CD4-positive, alpha-beta memory T cell (primary cell): ENCODE measurements around the gene TRMT11. TPM values are rescaled to one million over a fixed set of nuclear protein-coding genes. Genes with fewer than 3 reads are reported as not detected.

Experiments used
- CTCF ChIA-PET: fragments of 350-600 bp; sonication (Branson Sonifier 250); formaldehyde crosslinking; loops from one replicate; lab custom pipeline; 2021; ENCODE audit warnings: inconsistent platforms; ENCODE audit not compliant: partially characterized antibody; lab: Charles Lee
- POLR2A ChIA-PET: fragments of 350-600 bp; sonication (Branson Sonifier 250); formaldehyde crosslinking; loops from one replicate; lab custom pipeline; 2021; ENCODE audit not compliant: partially characterized antibody; lab: Charles Lee
- DNase-seq, 5 donors: peaks; one replicate each; pipeline versions ENCODE4 v3.0.0 to v3.0.0-alpha.2; 2020 to 2022; ENCODE audit warnings: mixed read lengths in 1 of 5
- H3K27ac ChIP-seq: one replicate; pipeline ENCODE4 v1.7.0; 2013; ENCODE audit warnings: low read depth, low read length
- H3K27me3 ChIP-seq: 2 replicates; pipeline ENCODE4 v1.7.0; 2013; ENCODE audit warnings: mild to moderate bottlenecking, low read length, moderate library complexity; ENCODE audit not compliant: insufficient read depth
- H3K36me3 ChIP-seq: 2 replicates; pipeline ENCODE4 v1.7.0; 2013; ENCODE audit warnings: mild to moderate bottlenecking, low read length, moderate library complexity; ENCODE audit not compliant: insufficient read depth
- H3K4me1 ChIP-seq: 2 replicates; pipeline ENCODE4 v1.7.0; 2013; ENCODE audit warnings: mild to moderate bottlenecking, low read length, moderate library complexity; ENCODE audit not compliant: insufficient read depth
- H3K4me3 ChIP-seq, 2 donors: one replicate each; pipeline ENCODE4 v1.7.0; 2013; ENCODE audit warnings: low read length in 2 of 2, mild to moderate bottlenecking in 1 of 2
- H3K9me3 ChIP-seq, 2 donors: one replicate each; pipeline ENCODE4 v1.7.0; 2013; ENCODE audit warnings: low read length in 2 of 2, control low read depth in 1 of 2; ENCODE audit not compliant: control insufficient read depth in 1 of 2
- H3K27ac Mint-ChIP-seq, 7 donors: one replicate each; pipeline ENCODE4 v1.8.0; 2020 to 2021; ENCODE audit warnings: mixed read lengths in 7 of 7, mild to moderate bottlenecking in 6 of 7, inconsistent platforms in 3 of 7, moderate library complexity in 3 of 7
- H3K27me3 Mint-ChIP-seq, 2 donors: one replicate each; pipeline ENCODE4 v1.8.0; 2020 to 2021; ENCODE audit warnings: mixed read lengths in 2 of 2
- H3K36me3 Mint-ChIP-seq, 2 donors: one replicate each; pipeline ENCODE4 v1.8.0; 2020 to 2021; ENCODE audit warnings: mixed read lengths in 2 of 2, inconsistent platforms in 1 of 2, mild to moderate bottlenecking in 1 of 2
- H3K4me1 Mint-ChIP-seq, 4 donors: one replicate each; pipeline ENCODE4 v1.8.0; 2020 to 2021; ENCODE audit warnings: mixed read lengths in 4 of 4, mild to moderate bottlenecking in 1 of 4
- H3K4me3 Mint-ChIP-seq, 8 donors: one replicate each; pipeline ENCODE4 v1.8.0; 2020 to 2021; ENCODE audit warnings: mixed read lengths in 8 of 8, mild to moderate bottlenecking in 7 of 8, moderate library complexity in 6 of 8, inconsistent platforms in 3 of 8
- H3K9me3 Mint-ChIP-seq, 8 donors: one replicate each; pipeline ENCODE4 v1.8.0; 2020 to 2021; ENCODE audit warnings: mixed read lengths in 8 of 8, mild to moderate bottlenecking in 5 of 8, inconsistent platforms in 3 of 8, moderate library complexity in 1 of 8
- intact Hi-C: fragments of 100-400 bp; cut with micrococcal nuclease; formaldehyde crosslinking; loops from one replicate; pipeline ENCODE4 v1.15.1; 2023
- polyA plus RNA-seq, 2 donors: library from polyadenylated mRNA; unstranded; fragments of 300-500 nt; fragmentation: Illumina TruSeq; gene quantifications; one replicate each; pipeline ENCODE4 v1.2.3, GENCODE V29; 2021
- total RNA-seq, 2 experiments: library from RNA; stranded (reverse); gene quantifications; one replicate each; pipeline ENCODE4 v1.2.3, GENCODE V29; 2021

The TRMT11 gene
- total and polyA plus RNA-seq, 4 experiments from 2014 or later: 7.8 to 30.8 (median 20.7) TPM

GRCh38 chr6:125985979-125986300 lies 400 bp upstream of the TRMT11 start:
- H3K27ac Mint-ChIP-seq: no peak overlapping the region
- Histone ChIP-seq H3K9me3 (no peaks in the 10 kb centered on the region), H3K4me3 (peak overlapping the region; percentile 93 to 95), H3K27ac (peak overlapping the region; percentile 77), H3K27me3 (no peaks in the 10 kb centered on the region), H3K4me1 (peaks cover 31% of the 10 kb centered on the region), H3K36me3 (no peaks in the 10 kb centered on the region)
- no peaks in the 10 kb centered on the region for H3K36me3 Mint-ChIP-seq
- H3K4me3 Mint-ChIP-seq: no peak overlapping the region
- H3K9me3 Mint-ChIP-seq: no peaks in the 10 kb centered on the region
- POLR2A ChIA-PET: interaction anchor here (0.8 to 3.4 kb wide), 14 partner anchors 10 to 1530 kb away, joined by 3 to 62 read pairs (median 10); partner anchors contain the start of genes HDDC2, HEY2, HINT3 and NCOA7
- no peak for DNase-seq
- CTCF ChIA-PET: interaction anchor here (0.8 to 3.1 kb wide), 9 partner anchors 10 to 1531 kb away, joined by 3 to 36 read pairs (median 8); partner anchors contain the start of genes HINT3 and RNF146
- intact Hi-C loops: loop anchor here (1.0 to 5.0 kb wide), 4 partner anchors 10 to 684 kb away; partner anchors contain the start of genes HDDC2 and HINT3
- H3K27me3 Mint-ChIP-seq: no peaks in the 10 kb centered on the region
- peaks cover 0 to 13% (median 7%) of the 10 kb centered on the region in 4 donors for H3K4me1 Mint-ChIP-seq

GRCh38 chr6:125987026-125987617 lies 782 bp downstream of the TRMT11 start:
- ChIA-PET CTCF (interaction anchor here (1.0 to 3.1 kb wide), 7 partner anchors 9 to 1279 kb away, joined by 4 to 36 read pairs (median 12); partner anchors contain the start of genes HINT3, NCOA7 and RNF146), POLR2A (interaction anchor here (0.8 to 3.4 kb wide), 14 partner anchors 8 to 1529 kb away, joined by 3 to 62 read pairs (median 10); partner anchors contain the start of genes HDDC2, HEY2, HINT3 and NCOA7)
- H3K36me3 ChIP-seq: no peaks in the 10 kb centered on the region
- no peak for DNase-seq
- no peaks in the 10 kb centered on the region for H3K36me3 Mint-ChIP-seq
- H3K4me3 ChIP-seq: peak overlapping the region; percentile 93 to 95
- no peak overlapping the region for H3K4me3 Mint-ChIP-seq
- H3K27me3 Mint-ChIP-seq: no peaks in the 10 kb centered on the region
- no peaks in the 10 kb centered on the region for H3K9me3 Mint-ChIP-seq
- H3K9me3 ChIP-seq: no peaks in the 10 kb centered on the region
- intact Hi-C loops: loop anchor here (5.0 kb wide), 1 partner anchor 685 kb away; the partner anchor contains the start of gene HDDC2
- peak overlapping the region; percentile 77 for H3K27ac ChIP-seq
- no peaks in the 10 kb centered on the region for H3K27me3 ChIP-seq
- no peak overlapping the region for H3K27ac Mint-ChIP-seq
- H3K4me1 ChIP-seq: peaks cover 31% of the 10 kb centered on the region
- peaks cover 7 to 19% (median 13%) of the 10 kb centered on the region in 4 donors for H3K4me1 Mint-ChIP-seq

- Mint-ChIP-seq H3K9me3 (no peaks in the 10 kb centered on the region), H3K4me1 (peaks cover 18 to 26% (median 21%) of the 10 kb centered on the region in 4 donors), H3K27ac (no peak overlapping the region), H3K27me3 (no peaks in the 10 kb centered on the region), H3K4me3 (no peak overlapping the region), H3K36me3 (no peaks in the 10 kb centered on the region)
- no peak overlapping the region for H3K27ac ChIP-seq
- DNase-seq: no peak
- no peaks in the 10 kb centered on the region for H3K9me3 ChIP-seq
- POLR2A ChIA-PET: interaction anchor here (0.7 to 3.4 kb wide), 2 partner anchors 32 to 208 kb away, joined by 3 to 34 read pairs; partner anchors contain the start of gene HINT3
- no peaks in the 10 kb centered on the region for H3K36me3 ChIP-seq
- intact Hi-C loops: loop anchor here (5.0 kb wide), 1 partner anchor 686 kb away; the partner anchor contains the start of gene HDDC2
- no peak overlapping the region for H3K4me3 ChIP-seq
- peaks cover 31% of the 10 kb centered on the region for H3K4me1 ChIP-seq
- no peaks in the 10 kb centered on the region for H3K27me3 ChIP-seq
- CTCF ChIA-PET: interaction anchor here (0.9 to 1.0 kb wide), 3 partner anchors 12 to 32 kb away, joined by 3 read pairs; partner anchors contain the start of gene HINT3
Observed at GRCh38 chr6:125988280-125988679, 1.9 kb downstream of the TRMT11 start.

GRCh38 chr6:125989631-125990030 lies 3.3 kb downstream of the TRMT11 start:
- CTCF ChIA-PET: interaction anchor here (0.7 to 1.2 kb wide), 2 partner anchors 10 to 11 kb away, joined by 4 to 5 read pairs; no protein-coding TSS in a partner anchor
- Histone ChIP-seq H3K9me3 (no peaks in the 10 kb centered on the region), H3K4me1 (peaks cover 31% of the 10 kb centered on the region), H3K27ac (no peak overlapping the region), H3K4me3 (no peak overlapping the region), H3K27me3 (no peaks in the 10 kb centered on the region), H3K36me3 (no peaks in the 10 kb centered on the region)
- POLR2A ChIA-PET: no interaction called here
- H3K9me3 Mint-ChIP-seq: no peaks in the 10 kb centered on the region
- no peaks in the 10 kb centered on the region for H3K27me3 Mint-ChIP-seq
- peak overlapping the region in 2 of 8 donors; percentile 11 to 34 for H3K4me3 Mint-ChIP-seq
- H3K36me3 Mint-ChIP-seq: no peaks in the 10 kb centered on the region
- no peak for DNase-seq
- intact Hi-C loops: loop anchor here (5.0 kb wide), 1 partner anchor 687 kb away; the partner anchor contains the start of gene HDDC2
- H3K4me1 Mint-ChIP-seq: peaks cover 22 to 35% (median 24%) of the 10 kb centered on the region in 4 donors
- H3K27ac Mint-ChIP-seq: peak overlapping the region in 5 of 7 donors; percentile 2 to 62 (median 45)

GRCh38 chr6:125991653-125992052 lies 5.3 kb downstream of the TRMT11 start:
- H3K27me3 ChIP-seq: no peaks in the 10 kb centered on the region
- H3K27ac ChIP-seq: no peak overlapping the region
- no peaks in the 10 kb centered on the region for H3K36me3 ChIP-seq
- ChIA-PET POLR2A (interaction anchor here (1.4 kb wide), 1 partner anchor 201 kb away, joined by 4 read pairs; the partner anchor contains the start of gene NCOA7), CTCF (interaction anchor here (0.9 to 1.7 kb wide), 4 partner anchors 35 to 1275 kb away, joined by 3 to 8 read pairs (median 3); partner anchors contain the start of genes HINT3 and RNF146)
- H3K4me3 ChIP-seq: no peak overlapping the region
- no peaks in the 10 kb centered on the region for H3K9me3 ChIP-seq
- Mint-ChIP-seq H3K36me3 (peaks cover 0 to 3% of the 10 kb centered on the region in 2 donors), H3K27me3 (no peaks in the 10 kb centered on the region), H3K4me1 (peaks cover 28 to 44% (median 32%) of the 10 kb centered on the region in 4 donors), H3K9me3 (no peaks in the 10 kb centered on the region), H3K4me3 (no peak overlapping the region), H3K27ac (peak overlapping the region in 2 of 7 donors; percentile 11 to 13)
- no peak for DNase-seq
- intact Hi-C loops: no loop called here
- peaks cover 24% of the 10 kb centered on the region for H3K4me1 ChIP-seq

- no peaks in the 10 kb centered on the region for H3K9me3 Mint-ChIP-seq
- peaks cover under 1% of the 10 kb centered on the region for H3K4me1 ChIP-seq
- H3K27me3 Mint-ChIP-seq: no peaks in the 10 kb centered on the region
- no peak for DNase-seq
- intact Hi-C loops: no loop called here
- H3K27ac Mint-ChIP-seq: peak overlapping the region in 2 of 7 donors; percentile 14 to 43
- H3K36me3 Mint-ChIP-seq: peaks cover 21 to 24% of the 10 kb centered on the region in 2 donors
- CTCF ChIA-PET: interaction anchor here (0.7 to 3.8 kb wide), 19 partner anchors 9 to 1544 kb away, joined by 3 to 36 read pairs (median 4); partner anchors contain the start of genes HINT3, NCOA7 and TRMT11
- H3K9me3 ChIP-seq: no peaks in the 10 kb centered on the region
- H3K4me1 Mint-ChIP-seq: peaks cover 24 to 44% (median 28%) of the 10 kb centered on the region in 4 donors
- H3K4me3 ChIP-seq: no peak overlapping the region
- POLR2A ChIA-PET: interaction anchor here (1.2 to 2.0 kb wide), 4 partner anchors 9 to 205 kb away, joined by 3 to 14 read pairs (median 4); partner anchors contain the start of genes HINT3, NCOA7 and TRMT11
- no peak overlapping the region for H3K27ac ChIP-seq
- no peak overlapping the region for H3K4me3 Mint-ChIP-seq
- no peaks in the 10 kb centered on the region for H3K27me3 ChIP-seq
- no peaks in the 10 kb centered on the region for H3K36me3 ChIP-seq
Observed at GRCh38 chr6:125994670-125995488, 8.5 kb downstream of the TRMT11 start.
